Activated T-cell treated with anti-CD3 and anti-CD28 coated beads, Interleukin-2, amount 50 U/mL, for 48 hours (primary cell): ENCODE data around the gene GPR146.

Experiments used
- DNase-seq, 2 experiments: peaks; one replicate each; pipeline ENCODE4 v3.0.0-alpha.2; 2020

Gene GPR146

DNA sequence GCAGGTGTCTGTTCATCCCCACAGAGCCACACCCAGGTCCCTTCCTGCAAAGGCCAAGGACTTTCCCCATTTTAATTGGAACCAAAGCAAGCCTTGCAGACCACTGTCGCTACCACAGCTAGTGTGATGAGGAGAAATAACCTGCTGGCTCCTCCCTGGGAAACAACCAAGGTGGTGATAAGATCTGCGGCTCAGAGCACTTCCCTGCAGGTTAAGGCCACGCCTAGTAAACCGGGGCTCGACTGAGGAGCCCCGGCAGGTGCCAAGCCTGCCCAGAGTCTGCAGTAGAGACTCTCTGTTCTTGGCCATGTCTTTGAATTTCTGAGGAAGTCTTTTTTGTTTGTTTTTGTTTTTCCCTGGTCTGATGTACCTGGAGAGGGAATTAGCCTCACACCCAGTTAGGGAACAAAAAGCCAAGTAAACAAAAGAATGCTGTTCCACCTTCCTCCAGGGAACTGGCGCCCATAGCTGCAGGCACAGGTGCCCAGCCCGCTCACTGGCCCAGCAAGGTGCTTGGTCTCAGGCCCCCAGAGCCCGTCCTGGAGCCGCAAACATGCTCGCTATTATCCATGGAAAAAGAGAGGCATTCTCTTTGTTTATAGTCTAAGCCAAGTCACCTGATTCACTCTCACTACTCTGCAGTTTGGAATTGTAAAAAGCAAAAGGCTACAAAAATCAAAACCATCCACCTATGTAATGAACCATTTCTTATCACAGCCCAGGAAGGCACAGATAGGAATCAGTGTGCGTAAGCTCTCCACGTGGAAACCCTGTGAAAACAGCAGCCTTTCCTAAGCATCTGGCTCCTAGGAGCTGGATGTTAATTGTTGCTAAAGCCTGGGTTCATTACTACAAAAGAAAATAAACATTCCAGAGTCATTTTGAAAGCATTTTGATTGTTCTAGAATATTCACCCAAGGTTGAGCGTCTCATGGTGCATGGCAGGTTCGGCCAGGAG, 2.7 kb downstream of the GPR146 start:
- DNase-seq: no peak

DNA sequence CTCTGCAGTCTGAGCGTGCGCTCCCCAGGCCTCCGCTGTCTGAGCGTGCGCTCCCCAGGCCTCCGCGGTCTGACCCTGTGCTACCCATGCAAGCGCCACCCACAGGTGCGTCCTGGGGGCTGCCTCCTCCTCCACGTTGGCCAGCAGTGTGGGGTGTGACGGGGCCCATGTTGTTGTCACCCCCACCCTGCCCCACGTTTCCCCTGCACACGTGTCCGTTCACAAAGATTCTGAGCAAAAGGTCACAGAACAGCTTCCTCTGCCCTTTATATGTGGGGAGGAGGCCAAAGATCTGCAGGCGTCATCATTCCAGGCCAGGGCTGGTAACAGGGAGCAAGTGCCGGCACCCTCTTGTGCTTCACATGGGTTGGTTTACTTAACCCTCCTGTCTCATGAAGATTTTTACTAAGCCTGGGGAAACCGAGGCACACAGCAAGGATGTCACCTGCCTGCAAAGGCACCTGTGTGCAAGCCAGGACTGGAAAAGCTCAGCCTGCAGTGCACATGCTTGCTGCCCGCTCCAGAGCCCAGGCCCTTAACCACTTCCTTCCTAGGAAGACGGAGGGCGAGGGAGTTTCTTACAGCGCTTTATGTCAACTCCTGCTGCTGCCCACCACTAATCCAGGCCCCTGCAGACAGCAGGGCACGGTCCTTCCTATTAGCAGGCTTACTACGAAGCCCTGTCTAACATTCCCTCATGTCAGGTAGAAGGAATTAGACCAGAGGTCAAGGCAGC, 4.8 kb downstream of the GPR146 start:
- DNase-seq: no peak

DNA sequence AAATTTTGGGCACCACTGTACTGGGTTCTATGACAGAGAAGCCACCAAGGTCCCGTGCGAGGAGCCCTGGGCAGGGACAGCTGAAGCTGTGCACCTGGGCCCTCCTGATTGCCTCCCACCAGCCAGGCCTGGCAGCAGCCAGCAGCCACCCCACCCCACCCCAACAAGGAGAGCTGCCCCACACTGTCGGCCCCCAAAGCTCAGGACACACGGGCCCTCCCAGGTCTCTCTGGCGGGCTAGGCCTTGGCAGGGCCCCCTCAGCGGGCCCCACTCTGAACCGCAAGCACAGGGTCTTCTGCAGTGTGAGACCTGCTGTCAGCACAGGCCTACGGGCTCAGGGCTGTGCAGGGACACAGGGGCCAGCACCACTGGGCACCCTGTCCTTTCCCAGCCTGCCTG, 5.5 kb downstream of the GPR146 start:
- DNase-seq: no peak

DNA sequence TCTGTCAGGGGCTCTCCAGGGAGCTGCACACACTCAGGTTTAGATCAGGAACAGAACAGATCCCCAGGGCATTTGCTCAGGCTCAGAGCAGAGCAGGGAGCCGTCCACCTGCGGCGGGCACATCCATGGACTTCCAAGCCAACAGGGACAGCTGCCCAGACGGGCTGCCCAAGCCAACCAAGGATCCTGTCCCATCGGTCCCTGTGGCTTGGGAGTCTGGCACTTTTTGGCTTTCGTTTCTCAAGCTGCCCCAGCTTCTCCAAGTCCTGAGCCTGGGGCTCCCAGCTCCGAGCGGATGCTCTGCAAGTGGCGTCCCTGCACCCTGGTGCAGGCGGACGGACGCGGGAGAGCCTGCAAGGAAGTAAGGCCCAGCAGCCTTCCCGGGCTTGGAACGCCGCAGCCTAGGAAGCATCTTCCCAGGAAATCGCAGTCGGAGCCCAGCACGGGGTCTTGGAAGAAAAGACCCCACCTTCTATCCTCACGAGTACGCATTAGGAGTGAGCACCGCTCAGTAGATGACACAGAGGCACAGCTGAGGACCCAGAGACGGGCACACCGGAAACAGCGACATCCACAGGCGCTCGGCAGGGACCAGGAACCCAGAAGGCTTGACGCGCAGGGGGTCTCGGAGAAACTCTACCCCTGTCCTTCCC, 6.0 kb downstream of the GPR146 start:
- no peak for DNase-seq

DNA sequence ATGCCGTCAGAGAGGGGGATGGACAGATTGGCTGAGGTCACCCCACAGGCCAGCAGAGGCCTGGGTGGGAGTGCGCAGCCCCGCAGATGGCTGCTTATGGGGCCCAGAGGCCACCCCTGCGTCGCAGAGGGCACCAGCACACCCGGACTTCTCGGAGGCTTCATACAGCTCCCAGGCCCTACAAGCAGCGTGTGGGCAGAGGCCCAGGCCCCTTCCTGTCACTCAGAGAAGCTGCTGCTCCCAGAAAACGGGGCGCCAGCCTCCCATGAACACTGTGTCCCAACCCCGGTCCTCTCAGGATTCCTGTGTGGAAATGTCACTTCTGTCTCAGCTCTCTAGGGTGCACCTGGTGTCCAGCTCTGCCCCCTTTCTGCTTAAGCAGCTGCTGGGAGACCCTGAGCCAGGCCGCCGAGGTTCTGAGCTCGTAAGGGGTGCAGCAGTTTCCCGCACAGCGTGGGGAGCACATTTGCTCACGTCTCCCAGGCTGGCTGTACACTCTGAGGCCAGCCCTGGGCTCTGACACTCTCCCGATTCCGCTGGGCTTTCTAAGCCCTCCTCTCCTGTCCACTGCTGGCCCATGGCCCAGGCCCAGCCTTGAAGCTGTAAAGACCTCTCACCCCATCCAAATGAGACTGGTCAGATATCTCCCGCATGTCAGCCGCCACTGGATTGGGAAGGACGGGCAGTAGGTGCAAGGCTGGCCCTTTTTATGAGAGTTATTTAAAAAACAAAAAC, 6.8 kb downstream of the GPR146 start:
- no peak for DNase-seq

DNA sequence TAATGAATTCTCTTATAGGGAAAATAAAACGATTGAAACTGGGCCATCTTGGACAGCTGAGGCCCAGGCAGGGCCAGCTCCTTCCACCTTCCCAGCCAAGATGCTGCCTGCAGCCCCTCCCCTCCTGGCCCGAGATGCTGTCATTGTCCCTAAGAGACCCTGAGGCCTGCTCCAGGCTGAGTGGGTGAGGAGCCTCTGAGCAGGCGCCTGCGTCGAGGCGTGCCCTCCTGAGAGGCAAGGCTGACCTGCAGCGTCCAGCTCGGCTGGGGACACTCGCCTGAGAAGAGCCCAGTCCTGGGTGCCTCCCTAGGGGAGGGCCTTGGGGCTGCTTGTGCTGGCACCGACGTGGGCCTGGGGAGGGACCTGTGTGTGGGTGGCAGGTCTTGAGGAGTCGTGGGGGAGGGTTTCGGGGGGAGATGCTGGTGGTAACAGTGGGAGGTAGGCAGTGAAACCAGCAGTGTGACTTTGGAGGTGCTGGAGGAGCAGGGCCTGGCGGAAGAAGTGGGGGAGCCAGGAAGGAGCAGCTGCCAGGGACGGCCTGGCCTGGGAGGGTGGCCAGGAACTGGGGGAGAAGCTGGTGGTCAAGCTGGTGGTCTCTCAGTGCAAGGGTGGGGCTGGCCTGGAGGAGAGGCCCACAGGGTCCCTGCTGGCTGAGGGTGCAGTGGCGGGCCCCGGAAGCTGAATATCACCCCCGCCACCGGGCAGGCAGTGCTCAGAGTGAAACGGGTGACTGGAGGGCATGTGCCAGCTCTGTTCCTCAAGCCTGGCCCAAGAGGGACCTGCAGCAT, 7.9 kb downstream of the GPR146 start:
- DNase-seq: no peak

DNA sequence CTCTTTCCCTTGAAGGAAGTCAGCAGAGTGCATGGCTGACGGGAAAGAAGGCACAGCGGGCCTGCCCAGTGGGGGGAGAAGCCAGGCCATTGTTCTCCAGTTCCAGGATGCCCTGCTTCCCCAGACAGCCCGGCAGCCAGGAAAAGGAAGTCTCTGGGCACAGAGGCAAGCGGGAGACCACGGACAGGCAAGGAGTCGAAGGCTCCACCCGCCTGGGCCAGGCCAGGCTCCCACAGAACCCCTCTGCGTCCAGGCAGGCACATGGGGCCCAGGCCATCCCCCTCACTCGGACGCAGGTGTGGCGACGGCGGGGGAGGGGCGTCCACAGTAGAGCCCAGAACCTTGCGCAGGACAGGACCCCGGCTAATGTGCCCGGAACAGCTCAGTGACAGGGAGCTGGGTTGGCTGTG, 8.7 kb downstream of the GPR146 start:
- DNase-seq: no peak

DNA sequence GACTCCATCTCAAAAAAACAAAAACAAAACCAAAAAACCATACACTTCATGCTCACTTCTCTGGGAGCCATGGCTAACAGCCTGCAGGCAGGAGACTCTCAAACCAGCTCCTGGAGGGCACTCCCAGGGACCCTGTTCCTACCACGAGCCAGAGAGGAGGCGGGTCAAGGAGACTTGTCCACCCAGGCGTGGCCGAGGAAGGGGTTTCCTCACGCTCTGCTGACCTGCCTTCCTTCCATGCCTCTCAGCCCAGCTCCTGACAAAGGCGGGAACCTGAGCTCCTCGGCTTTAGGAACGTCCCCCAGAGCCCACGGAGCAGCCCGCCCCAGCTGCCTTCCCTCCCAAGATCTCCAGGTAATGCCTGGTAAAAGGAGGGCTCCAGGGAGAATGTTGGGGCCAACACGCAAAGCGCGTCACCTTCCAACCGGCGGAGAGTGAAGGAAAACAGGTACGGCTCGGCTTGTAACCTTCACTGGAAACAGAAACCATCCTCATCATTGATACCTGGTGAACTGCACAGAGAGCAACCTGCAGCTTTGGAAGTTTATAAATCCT, 9.5 kb downstream of the GPR146 start:
- DNase-seq: no peak

DNA sequence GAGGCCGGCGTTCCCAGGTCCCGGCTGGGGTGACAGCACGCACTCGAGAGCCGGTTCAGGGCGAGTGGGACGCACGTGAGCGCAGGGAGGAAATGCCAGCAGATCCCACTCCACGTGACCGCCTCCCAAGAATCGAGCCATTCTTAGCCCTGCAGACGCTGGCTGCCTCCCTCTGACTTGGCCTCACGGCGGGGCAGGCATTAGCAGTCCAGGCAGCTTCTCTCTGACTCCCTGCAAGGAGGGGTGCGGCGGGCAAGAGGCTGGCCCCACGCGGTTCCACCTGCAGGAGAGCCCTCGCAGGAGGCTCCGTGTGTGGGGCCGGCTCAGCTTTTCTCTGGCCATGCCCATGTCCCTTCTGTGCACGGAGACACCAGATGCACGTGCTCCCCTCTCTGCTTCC, 10.1 kb downstream of the GPR146 start:
- DNase-seq: no peak

DNA sequence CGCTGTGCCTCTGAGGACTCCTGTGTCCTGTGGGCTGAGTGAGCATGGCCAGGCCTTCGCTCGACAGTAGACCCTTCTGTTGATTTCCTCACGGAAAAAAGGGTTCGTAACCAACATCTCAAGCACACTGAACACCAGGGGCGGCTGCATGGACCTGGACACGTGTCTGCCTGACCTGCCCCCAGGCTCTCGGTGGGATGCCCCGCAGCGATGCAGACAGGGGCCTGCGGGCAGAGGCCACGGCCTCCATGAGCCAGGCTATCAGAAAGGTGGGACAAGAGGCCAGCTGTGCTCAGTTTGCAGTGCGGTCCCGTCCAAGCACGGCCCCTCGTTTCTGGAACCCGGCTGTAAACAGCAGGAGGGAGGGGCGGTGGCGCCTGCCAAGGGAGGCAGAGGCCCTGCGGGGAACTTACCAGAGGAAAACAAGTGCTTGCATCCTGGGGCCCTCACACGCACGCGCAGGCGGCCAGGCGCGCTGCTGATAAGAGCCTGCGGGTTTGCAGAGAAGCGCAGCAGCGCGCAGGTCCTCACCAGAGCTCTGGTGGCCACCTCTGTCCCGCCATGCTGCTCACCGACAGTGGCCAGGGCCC, 10.6 kb downstream of the GPR146 start:
- peak; percentile 39 to 51 for DNase-seq

DNA sequence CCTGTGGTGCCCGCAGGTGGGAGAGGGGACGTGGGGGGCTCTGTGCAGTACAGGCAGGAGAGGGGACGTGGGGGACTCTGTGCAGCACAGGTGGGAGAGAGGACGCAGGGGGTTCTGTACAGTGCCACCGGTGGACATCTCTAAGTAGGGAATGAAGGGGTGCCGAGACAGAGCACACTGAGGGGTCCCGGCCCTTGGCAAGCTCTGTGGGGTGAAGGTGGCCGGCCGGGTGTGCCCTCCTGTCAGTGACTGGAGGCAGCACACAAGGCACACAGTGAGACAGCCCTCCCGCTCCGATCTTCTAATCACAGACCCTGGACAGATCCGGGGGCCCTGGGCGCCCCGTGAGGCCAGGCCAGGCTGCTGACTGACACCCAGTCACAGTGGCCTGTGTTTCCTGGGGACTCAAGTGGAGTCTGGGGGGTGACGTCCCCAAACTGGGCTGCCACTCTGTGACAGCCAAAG, 11.2 kb downstream of the GPR146 start:
- no peak for DNase-seq

DNA sequence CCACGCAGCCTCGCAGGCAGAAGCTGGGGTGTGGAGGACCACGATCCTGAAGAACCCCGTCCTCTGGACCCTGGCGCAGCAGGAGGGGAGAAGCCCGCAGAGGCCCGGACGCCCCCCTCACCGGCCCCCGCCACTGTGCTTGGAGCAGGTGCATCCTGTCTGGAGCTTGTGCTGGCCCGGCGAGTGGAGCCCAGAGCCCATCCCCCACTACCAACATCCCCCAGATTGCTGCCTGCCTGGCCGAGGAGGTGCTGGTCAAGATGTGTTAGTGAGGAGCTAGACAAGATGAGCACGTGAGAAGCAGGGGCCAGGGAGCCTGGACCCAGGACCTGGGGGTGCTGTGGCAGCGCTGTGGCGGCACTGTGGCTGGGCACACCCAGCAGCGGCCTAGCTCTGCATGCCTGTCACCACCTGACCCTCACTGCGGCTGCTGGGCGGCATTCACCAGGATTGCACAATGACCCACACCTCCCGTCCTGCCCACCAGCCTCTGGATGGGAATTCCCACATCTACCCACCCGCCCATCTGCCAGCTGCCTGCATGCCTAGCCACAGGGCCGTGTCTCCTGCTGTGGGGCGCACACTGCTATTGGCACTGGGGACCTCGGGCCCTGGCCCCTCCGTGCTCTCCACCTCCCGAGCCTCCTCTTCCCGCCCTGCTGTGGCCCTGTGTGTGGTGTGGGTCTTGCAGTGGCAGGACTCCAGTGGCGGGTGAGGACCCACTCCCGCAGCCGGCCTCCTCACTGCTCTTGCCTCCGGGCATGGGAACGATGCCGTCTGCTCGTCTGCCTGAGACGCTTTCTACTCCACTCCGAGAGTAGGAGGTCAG, 11.8 kb downstream of the GPR146 start:
- DNase-seq: no peak

DNA sequence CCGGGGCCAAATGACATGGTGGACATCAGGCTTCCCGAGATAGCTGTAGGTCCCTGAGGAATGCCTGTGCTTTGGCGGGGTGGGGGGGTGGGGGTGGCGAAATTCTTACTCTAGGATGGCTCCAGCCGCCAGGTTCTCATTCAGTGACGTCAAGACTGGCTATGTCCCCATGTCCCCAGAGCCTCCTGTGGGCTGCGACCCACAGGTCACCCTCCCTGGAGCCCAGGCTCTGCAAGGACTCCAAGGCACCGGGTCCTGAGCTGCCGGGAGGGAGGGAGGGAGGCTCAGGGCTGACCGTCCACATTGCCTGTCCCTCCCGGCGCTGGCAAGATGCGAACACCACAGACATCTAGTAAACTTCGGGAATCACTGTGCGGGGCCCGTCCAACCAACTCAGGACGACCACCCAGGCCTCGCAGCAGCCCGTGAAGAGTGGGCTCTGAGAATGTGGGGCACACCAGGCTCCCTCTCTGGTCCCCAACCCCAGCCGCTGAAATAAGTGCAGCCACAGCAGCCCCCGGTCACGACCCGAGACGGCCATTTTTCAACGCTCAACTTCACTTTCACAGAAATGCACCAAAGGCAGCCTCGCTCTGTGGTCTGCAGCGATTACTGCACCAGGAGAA, 12.6 kb downstream of the GPR146 start:
- no peak for DNase-seq

DNA sequence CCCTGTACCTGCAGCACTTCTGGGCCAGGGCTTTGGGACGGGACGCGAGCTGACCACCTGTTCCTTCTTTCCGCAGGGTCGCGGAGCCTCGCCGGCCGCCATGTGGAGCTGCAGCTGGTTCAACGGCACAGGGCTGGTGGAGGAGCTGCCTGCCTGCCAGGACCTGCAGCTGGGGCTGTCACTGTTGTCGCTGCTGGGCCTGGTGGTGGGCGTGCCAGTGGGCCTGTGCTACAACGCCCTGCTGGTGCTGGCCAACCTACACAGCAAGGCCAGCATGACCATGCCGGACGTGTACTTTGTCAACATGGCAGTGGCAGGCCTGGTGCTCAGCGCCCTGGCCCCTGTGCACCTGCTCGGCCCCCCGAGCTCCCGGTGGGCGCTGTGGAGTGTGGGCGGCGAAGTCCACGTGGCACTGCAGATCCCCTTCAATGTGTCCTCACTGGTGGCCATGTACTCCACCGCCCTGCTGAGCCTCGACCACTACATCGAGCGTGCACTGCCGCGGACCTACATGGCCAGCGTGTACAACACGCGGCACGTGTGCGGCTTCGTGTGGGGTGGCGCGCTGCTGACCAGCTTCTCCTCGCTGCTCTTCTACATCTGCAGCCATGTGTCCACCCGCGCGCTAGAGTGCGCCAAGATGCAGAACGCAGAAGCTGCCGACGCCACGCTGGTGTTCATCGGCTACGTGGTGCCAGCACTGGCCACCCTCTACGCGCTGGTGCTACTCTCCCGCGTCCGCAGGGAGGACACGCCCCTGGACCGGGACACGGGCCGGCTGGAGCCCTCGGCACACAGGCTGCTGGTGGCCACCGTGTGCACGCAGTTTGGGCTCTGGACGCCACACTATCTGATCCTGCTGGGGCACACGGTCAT, 13.3 kb downstream of the GPR146 start:
- DNase-seq: no peak

DNA sequence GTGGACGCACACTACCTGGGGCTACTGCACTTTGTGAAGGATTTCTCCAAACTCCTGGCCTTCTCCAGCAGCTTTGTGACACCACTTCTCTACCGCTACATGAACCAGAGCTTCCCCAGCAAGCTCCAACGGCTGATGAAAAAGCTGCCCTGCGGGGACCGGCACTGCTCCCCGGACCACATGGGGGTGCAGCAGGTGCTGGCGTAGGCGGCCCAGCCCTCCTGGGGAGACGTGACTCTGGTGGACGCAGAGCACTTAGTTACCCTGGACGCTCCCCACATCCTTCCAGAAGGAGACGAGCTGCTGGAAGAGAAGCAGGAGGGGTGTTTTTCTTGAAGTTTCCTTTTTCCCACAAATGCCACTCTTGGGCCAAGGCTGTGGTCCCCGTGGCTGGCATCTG, 14.0 kb downstream of the GPR146 start:
- no peak for DNase-seq

DNA sequence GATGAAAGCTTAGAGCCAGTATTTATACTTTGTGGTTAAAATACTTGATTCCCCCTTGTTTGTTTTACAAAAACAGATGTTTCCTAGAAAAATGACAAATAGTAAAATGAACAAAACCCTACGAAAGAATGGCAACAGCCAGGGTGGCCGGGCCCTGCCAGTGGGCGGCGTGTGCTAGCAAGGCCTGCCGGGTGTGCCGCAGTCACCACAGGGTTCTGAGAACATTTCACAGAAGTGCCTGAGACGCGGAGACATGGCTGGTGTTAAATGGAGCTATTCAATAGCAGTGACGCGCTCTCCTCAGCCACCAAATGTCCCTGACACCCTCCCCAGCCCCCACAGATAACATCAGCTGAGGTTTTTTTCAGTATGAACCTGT, 14.5 kb downstream of the GPR146 start:
- no peak for DNase-seq

DNA sequence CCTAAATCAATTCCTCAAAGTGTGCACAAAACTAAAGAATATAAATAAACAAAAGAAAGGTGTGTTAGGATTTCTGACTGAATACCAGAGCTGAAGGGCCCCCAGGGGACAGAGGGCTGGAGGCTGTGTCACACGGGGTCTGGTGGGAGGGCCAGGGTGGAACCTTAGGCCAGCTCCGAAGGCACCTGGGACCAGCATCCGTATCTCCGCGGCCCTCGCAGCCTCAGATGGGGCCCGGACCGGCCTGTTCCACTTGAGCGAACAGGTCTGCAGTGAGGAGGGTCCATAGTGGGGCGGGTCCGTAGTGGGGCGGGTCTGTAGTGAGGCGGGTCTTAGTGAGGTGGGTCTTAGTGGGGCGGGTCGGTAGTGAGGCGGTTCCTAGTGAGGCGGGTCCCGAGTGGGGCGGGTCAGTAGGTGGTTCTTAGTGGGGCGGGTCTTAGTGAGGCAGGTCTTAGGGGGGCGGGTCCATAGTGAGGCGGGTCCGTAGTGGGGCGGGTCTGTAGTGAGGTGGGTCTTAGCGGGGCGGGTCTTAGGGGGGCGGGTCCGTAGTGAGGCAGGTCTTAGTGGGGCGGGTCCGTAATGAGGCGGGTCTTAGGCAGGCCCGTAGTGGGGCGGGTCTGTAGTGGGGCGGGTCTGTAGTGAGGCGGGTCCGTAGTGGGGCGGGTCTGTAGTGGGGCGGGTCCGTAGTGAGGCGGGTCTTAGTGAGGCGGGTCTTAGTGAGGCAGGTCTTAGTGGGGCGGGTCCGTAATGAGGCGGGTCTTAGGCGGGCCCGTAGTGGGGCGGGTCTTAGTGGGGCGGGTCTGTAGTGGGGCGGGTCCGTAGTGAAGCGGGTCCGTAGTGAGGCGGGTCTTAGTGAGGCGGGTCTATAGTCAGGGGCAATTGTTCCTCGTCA, 15.1 kb downstream of the GPR146 start:
- DNase-seq: peak; percentile 41 to 51
